Measurements from ENCODE around the gene XAGE2. TPM values are rescaled to one million over a fixed set of nuclear protein-coding genes. Genes with fewer than 3 reads are reported as not detected.
"Not testable (repeated sequence)": the region's sequence is repeated elsewhere in the genome, so short reads cannot be mapped to it uniquely, and the experiment has no call there.

XAGE2 gene
- total RNA-seq (2014; rRNA removed; shearing (Covaris generic); ENCODE audit: low replicate concordance): not detected in 2 replicates

- no peak for DNase-seq (ENCODE audit: low read depth)
- in situ Hi-C loops (cut with HindIII; ENCODE audit: low pct_unique_long_range_greater_than_20kb, low sequenced_read_pairs): no loop called here
These were observed at the start of gene XAGE2 for GRCh38 chrX:52368368-52369055. Gene XAGE2, plus strand, starts transcription at chrX:52369021. Its CDS starts 994 bp downstream, at chrX:52370015.

GRCh38 chrX:52337410-52337809 is 31.4 kb upstream of the XAGE2 start:
- in situ Hi-C loops (cut with HindIII; ENCODE audit: low pct_unique_long_range_greater_than_20kb, low sequenced_read_pairs): no loop called here
- no peak for DNase-seq (ENCODE audit: low read depth)

GRCh38 chrX:52341493-52341892 is 27.3 kb upstream of the XAGE2 start:
- DNase-seq (ENCODE audit: low read depth): peak; percentile 29
- in situ Hi-C loops (cut with HindIII; ENCODE audit: low pct_unique_long_range_greater_than_20kb, low sequenced_read_pairs): no loop called here

- in situ Hi-C loops (cut with HindIII; ENCODE audit: low pct_unique_long_range_greater_than_20kb, low sequenced_read_pairs); DNase-seq (ENCODE audit: low read depth): not testable (repeated sequence)
These were observed 25.7 kb upstream of the XAGE2 start for GRCh38 chrX:52343131-52343530.

- in situ Hi-C loops (cut with HindIII; ENCODE audit: low pct_unique_long_range_greater_than_20kb, low sequenced_read_pairs): not testable (repeated sequence)
- peak; percentile 35 for DNase-seq (ENCODE audit: low read depth)
These were observed 23.4 kb upstream of the XAGE2 start for GRCh38 chrX:52345402-52345801.

GRCh38 chrX:52346174-52347165 is 22.4 kb upstream of the XAGE2 start:
- DNase-seq (ENCODE audit: low read depth): peak; percentile 88
- in situ Hi-C loops (cut with HindIII; ENCODE audit: low pct_unique_long_range_greater_than_20kb, low sequenced_read_pairs): no loop called here

- DNase-seq (ENCODE audit: low read depth): no peak
- in situ Hi-C loops (cut with HindIII; ENCODE audit: low pct_unique_long_range_greater_than_20kb, low sequenced_read_pairs): no loop called here
These were observed 19.1 kb upstream of the XAGE2 start for GRCh38 chrX:52349681-52350080.

GRCh38 chrX:52352551-52352950 is 16.3 kb upstream of the XAGE2 start:
- in situ Hi-C loops (cut with HindIII; ENCODE audit: low pct_unique_long_range_greater_than_20kb, low sequenced_read_pairs): no loop called here
- DNase-seq (ENCODE audit: low read depth): no peak

GRCh38 chrX:52353838-52354237 is 15.0 kb upstream of the XAGE2 start:
- no peak for DNase-seq (ENCODE audit: low read depth)
- in situ Hi-C loops (cut with HindIII; ENCODE audit: low pct_unique_long_range_greater_than_20kb, low sequenced_read_pairs): no loop called here

- in situ Hi-C loops (cut with HindIII; ENCODE audit: low pct_unique_long_range_greater_than_20kb, low sequenced_read_pairs): no loop called here
- DNase-seq (ENCODE audit: low read depth): no peak
These were observed 13.7 kb upstream of the XAGE2 start for GRCh38 chrX:52355108-52355507.

GRCh38 chrX:52359614-52360232 is 9.1 kb upstream of the XAGE2 start:
- DNase-seq (ENCODE audit: low read depth): no peak
- in situ Hi-C loops (cut with HindIII; ENCODE audit: low pct_unique_long_range_greater_than_20kb, low sequenced_read_pairs): no loop called here

GRCh38 chrX:52361941-52362340 is 6.9 kb upstream of the XAGE2 start:
- DNase-seq (ENCODE audit: low read depth): no peak
- in situ Hi-C loops (cut with HindIII; ENCODE audit: low pct_unique_long_range_greater_than_20kb, low sequenced_read_pairs): no loop called here

- in situ Hi-C loops (cut with HindIII; ENCODE audit: low pct_unique_long_range_greater_than_20kb, low sequenced_read_pairs): no loop called here
- DNase-seq (ENCODE audit: low read depth): peak; percentile 37
These were observed 5.5 kb upstream of the XAGE2 start for GRCh38 chrX:52363247-52363883.

- in situ Hi-C loops (cut with HindIII; ENCODE audit: low pct_unique_long_range_greater_than_20kb, low sequenced_read_pairs): no loop called here
- DNase-seq (ENCODE audit: low read depth): no peak
These were observed 10.0 kb downstream of the XAGE2 start for GRCh38 chrX:52378870-52379269.

GRCh38 chrX:52380993-52381392 is 12.2 kb downstream of the XAGE2 start:
- DNase-seq (ENCODE audit: low read depth): no peak
- in situ Hi-C loops (cut with HindIII; ENCODE audit: low pct_unique_long_range_greater_than_20kb, low sequenced_read_pairs): no loop called here

GRCh38 chrX:52410439-52411394 is 41.9 kb downstream of the XAGE2 start:
- in situ Hi-C loops (cut with HindIII; ENCODE audit: low pct_unique_long_range_greater_than_20kb, low sequenced_read_pairs): no loop called here
- no peak for DNase-seq (ENCODE audit: low read depth)

- DNase-seq (ENCODE audit: low read depth): no peak
- in situ Hi-C loops (cut with HindIII; ENCODE audit: low pct_unique_long_range_greater_than_20kb, low sequenced_read_pairs): no loop called here
These were observed 46.5 kb downstream of the XAGE2 start for GRCh38 chrX:52415304-52415703.

Data from Caki2 (cell line).